Chondrocyte (in vitro differentiated cells): ENCODE data around the gene IRX6. TPM values are rescaled to one million over a fixed set of nuclear protein-coding genes. Genes with fewer than 3 reads are reported as not detected.

Source experiments
- DNase-seq: peaks from one replicate; pipeline ENCODE4 v3.0.0; 2021; ENCODE audit warnings: mixed read lengths, low spot score
- H3K27ac Mint-ChIP-seq: one replicate; pipeline ENCODE4 v1.8.0; 2021; ENCODE audit warnings: mild to moderate bottlenecking, moderate library complexity, mixed read lengths; ENCODE audit not compliant: unreplicated experiment
- H3K27me3 Mint-ChIP-seq: 2 replicates; pipeline ENCODE4 v1.8.0; 2021; ENCODE audit warnings: low read depth, mixed read lengths
- H3K36me3 Mint-ChIP-seq: 2 replicates; pipeline ENCODE4 v1.8.0; 2021; ENCODE audit warnings: low read depth, mixed read lengths
- H3K4me1 Mint-ChIP-seq: 2 replicates; pipeline ENCODE4 v1.8.0; 2021; ENCODE audit warnings: low read depth, mild to moderate bottlenecking, mixed read lengths
- H3K4me3 Mint-ChIP-seq: one replicate; pipeline ENCODE4 v1.8.0; 2021; ENCODE audit warnings: mild to moderate bottlenecking, moderate library complexity, mixed read lengths; ENCODE audit not compliant: unreplicated experiment
- H3K9me3 Mint-ChIP-seq: 2 replicates; pipeline ENCODE4 v1.8.0; 2021; ENCODE audit warnings: low read depth, mixed read lengths
- long read RNA-seq: library from polyadenylated mRNA; stranded (forward); transcript quantifications from one replicate; pipeline ENCODE4 v2.0.0, GENCODE V29; 2021
- total RNA-seq: library from RNA; stranded (reverse); gene quantifications from 3 replicates; pipeline ENCODE4 v1.2.1, GENCODE V29; 2021
- TF ChIP-seq, protein P1 (sequence below): fragments of 200-600 bp; sonication (generic); IDR thresholded peaks from 2 replicates; pipeline ENCODE4 v1.5.0; 2021; ENCODE audit warnings: antibody characterized with exemption, mild to moderate bottlenecking, moderate library complexity

The IRX6 gene
- total RNA-seq, result not detected in 3 replicates
- long read RNA-seq, partial matches to known transcripts, result 0 of 1 reads
- long read RNA-seq, other reads (novel, unspliced or antisense), result 1 of 1 reads

DNA sequence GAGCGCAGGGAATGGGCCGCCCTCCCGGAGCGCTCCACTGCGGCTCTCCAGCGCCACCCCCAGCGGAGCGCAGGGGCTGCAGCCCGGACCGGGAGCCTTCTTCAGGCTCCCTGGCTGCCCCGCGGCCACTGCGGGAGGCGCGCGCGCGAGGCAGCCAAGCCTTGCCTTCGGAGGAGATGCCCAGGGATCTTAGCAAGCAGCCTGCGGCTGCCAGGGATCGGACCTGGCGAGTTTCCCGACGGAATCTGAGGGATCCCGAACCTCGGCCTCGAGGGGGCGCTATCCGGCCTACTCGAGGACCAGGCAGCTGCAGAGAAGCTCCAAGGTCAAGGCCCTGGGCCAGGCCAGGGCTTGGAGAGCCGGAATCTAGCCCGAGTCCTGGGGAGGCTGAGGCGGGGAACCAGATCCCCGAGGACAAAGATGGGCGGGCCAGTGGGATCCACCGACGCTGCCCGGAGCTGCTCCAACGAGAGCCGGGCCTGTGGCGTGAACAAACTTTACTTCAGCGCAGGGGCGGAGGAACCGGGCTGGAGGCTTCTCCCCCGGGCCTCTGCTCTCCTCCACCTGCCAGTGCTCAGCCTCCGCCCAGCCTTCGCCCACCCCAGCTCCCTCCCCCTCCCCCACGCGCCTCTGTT is at the start of gene IRX6:
Gene IRX6 (plus strand): TSS at position 567 of the 635 bp plus-strand sequence. CDS start 889 bp downstream, outside the sequence.
- Mint-ChIP-seq H3K4me3 (peak within 1 kb of the TSS; percentile 60), H3K27me3 (peaks cover 58% of the 10 kb centered on the region), H3K27ac (no peak within 1 kb of the TSS), H3K9me3 (no peaks in the 10 kb centered on the region), H3K4me1 (peaks cover 9% of the 10 kb centered on the region), H3K36me3 (no peaks in the 10 kb centered on the region)
- DNase-seq, result no peak
- TF ChIP-seq, protein P1, sequence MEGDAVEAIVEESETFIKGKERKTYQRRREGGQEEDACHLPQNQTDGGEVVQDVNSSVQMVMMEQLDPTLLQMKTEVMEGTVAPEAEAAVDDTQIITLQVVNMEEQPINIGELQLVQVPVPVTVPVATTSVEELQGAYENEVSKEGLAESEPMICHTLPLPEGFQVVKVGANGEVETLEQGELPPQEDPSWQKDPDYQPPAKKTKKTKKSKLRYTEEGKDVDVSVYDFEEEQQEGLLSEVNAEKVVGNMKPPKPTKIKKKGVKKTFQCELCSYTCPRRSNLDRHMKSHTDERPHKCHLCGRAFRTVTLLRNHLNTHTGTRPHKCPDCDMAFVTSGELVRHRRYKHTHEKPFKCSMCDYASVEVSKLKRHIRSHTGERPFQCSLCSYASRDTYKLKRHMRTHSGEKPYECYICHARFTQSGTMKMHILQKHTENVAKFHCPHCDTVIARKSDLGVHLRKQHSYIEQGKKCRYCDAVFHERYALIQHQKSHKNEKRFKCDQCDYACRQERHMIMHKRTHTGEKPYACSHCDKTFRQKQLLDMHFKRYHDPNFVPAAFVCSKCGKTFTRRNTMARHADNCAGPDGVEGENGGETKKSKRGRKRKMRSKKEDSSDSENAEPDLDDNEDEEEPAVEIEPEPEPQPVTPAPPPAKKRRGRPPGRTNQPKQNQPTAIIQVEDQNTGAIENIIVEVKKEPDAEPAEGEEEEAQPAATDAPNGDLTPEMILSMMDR, result peak; percentile 73

DNA sequence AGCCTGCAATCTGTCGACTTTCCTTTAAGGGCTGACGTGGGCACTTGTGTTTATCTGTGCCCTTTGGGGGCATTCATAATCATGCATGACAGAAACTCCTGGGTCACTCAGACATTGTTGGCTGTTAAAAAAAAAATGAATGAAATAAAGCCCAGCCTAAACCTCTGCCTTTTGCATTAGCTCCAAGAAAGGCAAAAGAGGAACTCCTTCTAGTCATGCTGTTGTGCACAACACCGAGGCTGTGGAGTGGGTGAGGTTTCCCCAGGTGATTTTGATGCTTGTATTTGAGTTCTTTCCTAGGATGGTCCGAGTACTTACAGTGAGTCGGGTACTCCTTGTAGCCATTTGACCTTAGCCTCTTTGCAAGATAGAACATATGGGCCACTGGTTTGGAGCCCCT is 49.6 kb upstream of the IRX6 start:
- no peak overlapping the region for H3K4me3 Mint-ChIP-seq
- no peaks in the 10 kb centered on the region for H3K4me1 Mint-ChIP-seq
- no peak overlapping the region for H3K27ac Mint-ChIP-seq
- H3K27me3 Mint-ChIP-seq, result peaks cover 27% of the 10 kb centered on the region
- H3K36me3 Mint-ChIP-seq, result no peaks in the 10 kb centered on the region
- TF ChIP-seq, protein P1, result no peak
- H3K9me3 Mint-ChIP-seq, result peaks cover 1% of the 10 kb centered on the region
- no peak for DNase-seq

DNA sequence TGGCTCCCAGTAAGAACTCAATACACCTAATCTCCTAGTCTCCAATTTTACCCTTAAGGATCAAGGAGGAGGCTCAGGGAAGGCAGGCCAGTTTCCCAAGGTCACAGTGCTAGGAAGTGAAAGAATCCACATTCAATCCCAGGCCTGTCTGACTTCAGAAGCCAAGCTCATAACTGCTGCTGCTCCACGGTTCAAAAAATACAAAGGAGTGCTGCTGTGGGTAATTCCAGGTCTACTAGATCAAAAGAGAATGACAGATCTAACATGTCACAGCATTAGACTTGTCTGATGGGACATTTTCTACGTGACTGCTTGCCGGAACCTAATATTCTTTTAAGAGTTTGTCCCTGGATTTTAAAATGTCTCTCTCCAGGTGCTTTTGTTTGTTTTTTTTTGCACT is 48.8 kb upstream of the IRX6 start:
- Mint-ChIP-seq H3K4me1 (peaks cover 2% of the 10 kb centered on the region), H3K27me3 (peaks cover 26% of the 10 kb centered on the region), H3K4me3 (no peak overlapping the region)

DNA sequence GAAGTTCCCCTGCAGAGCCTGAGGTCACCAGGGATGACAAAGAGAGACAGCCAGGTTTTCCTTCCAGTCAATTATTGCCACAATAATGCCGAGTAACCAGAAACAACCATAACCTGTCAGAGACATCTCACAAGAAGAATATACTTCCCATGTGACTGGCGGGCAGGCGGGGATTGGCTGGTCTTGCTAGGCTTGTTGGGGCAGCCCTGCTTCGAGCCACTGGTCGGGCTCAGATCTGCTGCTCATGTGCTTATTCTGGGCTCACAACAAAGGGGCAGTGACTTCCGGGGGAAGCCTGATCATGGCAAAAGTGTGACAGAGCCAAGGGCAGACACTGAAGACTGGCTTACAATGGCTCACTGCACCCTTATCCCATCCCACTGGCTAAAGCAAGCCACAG is 48.1 kb upstream of the IRX6 start:
- TF ChIP-seq, protein P1, result no peak
- H3K36me3 Mint-ChIP-seq, result no peaks in the 10 kb centered on the region
- H3K9me3 Mint-ChIP-seq, result no peaks in the 10 kb centered on the region
- H3K27ac Mint-ChIP-seq, result no peak overlapping the region
- H3K27me3 Mint-ChIP-seq, result peaks cover 26% of the 10 kb centered on the region
- no peak for DNase-seq
- H3K4me1 Mint-ChIP-seq, result peaks cover 9% of the 10 kb centered on the region
- H3K4me3 Mint-ChIP-seq, result no peak overlapping the region

More for the DNA sequence above, 48.8 kb upstream of the IRX6 start:
- Mint-ChIP-seq H3K9me3 (no peaks in the 10 kb centered on the region), H3K27ac (no peak overlapping the region), H3K36me3 (no peaks in the 10 kb centered on the region)
- TF ChIP-seq, protein P1, result no peak
- DNase-seq, result no peak

DNA sequence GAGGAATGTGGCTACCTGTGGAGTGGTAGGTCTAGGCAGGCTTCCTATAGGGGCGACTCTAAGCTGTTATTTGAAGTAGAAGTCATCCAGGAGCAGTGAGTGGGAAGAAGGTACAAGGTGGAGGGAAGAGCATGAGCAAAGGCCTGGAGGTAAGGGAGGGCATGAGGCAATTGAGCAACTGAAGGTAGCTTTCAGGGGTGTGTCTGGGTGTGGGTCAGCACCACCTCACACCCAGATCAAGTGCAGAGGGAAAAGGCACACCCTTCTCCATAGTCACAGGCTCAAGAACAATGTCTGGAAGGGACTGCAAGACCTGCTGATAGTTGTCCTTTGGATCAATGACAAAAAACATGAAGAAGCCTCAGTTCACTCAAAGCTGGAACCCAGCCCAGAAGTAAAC is 46.5 kb upstream of the IRX6 start:
- H3K4me1 Mint-ChIP-seq, result peaks cover 18% of the 10 kb centered on the region
- H3K27me3 Mint-ChIP-seq, result peaks cover 24% of the 10 kb centered on the region
- TF ChIP-seq, protein P1, result no peak
- H3K36me3 Mint-ChIP-seq, result no peaks in the 10 kb centered on the region
- no peak overlapping the region for H3K4me3 Mint-ChIP-seq
- H3K27ac Mint-ChIP-seq, result no peak overlapping the region
- no peaks in the 10 kb centered on the region for H3K9me3 Mint-ChIP-seq
- DNase-seq, result no peak
